Stomach (tissue), 4 donors: ENCODE results near the gene CARMIL3.

ENCODE experiments used
- EP300 ChIP-seq: sonication (generic); formaldehyde crosslinking; IDR thresholded peaks from one replicate; pipeline ENCODE4 v1.6.1; 2017; ENCODE audit warnings: antibody characterized with exemption
- TF ChIP-seq, protein P1 (sequence below), 7 experiments: fragments of 450-650 bp in 4 of 7; fragments of 200-600 bp in 3 of 7; sonication (generic) in 3 of 7; IDR thresholded peaks; one replicate each; pipeline ENCODE4 v1.5.1; 2016 to 2019; ENCODE audit warnings: antibody characterized with exemption in 7 of 7, control low read depth in 2 of 7, mild to moderate bottlenecking in 1 of 7

DNA sequence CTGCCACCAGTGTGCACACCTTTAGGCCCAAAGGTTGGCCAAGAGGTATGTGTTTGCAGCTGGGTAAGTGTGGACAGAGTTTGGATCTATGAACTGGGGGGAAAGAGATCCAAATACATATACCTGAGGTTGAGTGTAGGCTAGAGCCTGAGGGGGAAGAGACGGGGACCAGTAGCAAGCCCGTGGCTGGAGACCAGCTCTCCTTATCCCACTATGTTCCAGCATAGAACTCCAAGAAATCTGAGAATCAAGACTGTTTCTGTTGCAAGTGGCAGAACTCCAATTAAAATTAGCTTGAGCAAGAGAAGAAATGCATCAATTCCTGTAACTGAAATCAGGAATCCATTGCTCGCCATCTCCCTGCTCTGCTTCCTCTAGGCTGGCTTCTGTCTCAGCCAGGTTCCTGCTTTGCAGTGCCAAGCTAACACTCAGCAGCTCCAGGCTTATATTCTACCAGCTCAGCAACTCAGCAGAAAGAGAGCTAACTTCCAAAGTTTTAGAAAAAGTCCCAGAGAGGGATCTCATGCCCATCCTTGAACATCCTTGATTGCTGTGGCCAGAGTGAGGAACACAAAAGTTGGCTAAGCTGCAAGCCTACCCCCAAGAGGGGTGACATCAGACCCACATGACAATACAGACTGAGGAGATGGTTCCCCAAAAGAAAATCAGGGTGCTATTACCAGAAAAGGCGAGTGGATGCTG is 40.8 kb downstream of the CARMIL3 start:
- TF ChIP-seq, protein P1, sequence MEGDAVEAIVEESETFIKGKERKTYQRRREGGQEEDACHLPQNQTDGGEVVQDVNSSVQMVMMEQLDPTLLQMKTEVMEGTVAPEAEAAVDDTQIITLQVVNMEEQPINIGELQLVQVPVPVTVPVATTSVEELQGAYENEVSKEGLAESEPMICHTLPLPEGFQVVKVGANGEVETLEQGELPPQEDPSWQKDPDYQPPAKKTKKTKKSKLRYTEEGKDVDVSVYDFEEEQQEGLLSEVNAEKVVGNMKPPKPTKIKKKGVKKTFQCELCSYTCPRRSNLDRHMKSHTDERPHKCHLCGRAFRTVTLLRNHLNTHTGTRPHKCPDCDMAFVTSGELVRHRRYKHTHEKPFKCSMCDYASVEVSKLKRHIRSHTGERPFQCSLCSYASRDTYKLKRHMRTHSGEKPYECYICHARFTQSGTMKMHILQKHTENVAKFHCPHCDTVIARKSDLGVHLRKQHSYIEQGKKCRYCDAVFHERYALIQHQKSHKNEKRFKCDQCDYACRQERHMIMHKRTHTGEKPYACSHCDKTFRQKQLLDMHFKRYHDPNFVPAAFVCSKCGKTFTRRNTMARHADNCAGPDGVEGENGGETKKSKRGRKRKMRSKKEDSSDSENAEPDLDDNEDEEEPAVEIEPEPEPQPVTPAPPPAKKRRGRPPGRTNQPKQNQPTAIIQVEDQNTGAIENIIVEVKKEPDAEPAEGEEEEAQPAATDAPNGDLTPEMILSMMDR (IDR thresholded peaks at IDR 0.05), result no peak
- no peak for TF ChIP-seq EP300
